PFSK-1 (cell line): Measurements from ENCODE around the gene GPR22.

Source experiments
- FOXP2 ChIP-seq: optimal IDR thresholded peaks from 2 replicates; pipeline ENCODE3; 2011; ENCODE audit warnings: borderline replicate concordance, control low read depth, inconsistent platforms; ENCODE audit not compliant: insufficient read depth; ENCODE audit errors: extremely low read length, extremely low read depth
- POLR2AphosphoS5 ChIP-seq: IDR thresholded peaks from 2 replicates; pipeline ENCODE4 v1.6.1; 2012; ENCODE audit warnings: low read depth, mild to moderate bottlenecking, control low read depth, low read length, moderate library complexity
- REST ChIP-seq, 2 experiments: IDR thresholded peaks; 2 replicates each; pipeline versions ENCODE4 v1.6.1 to v1.8.0; 2011 to 2012; ENCODE audit warnings: low read depth in 2 of 2, low read length in 2 of 2, control low read depth in 1 of 2, inconsistent platforms in 1 of 2, mild to moderate bottlenecking in 1 of 2, moderate library complexity in 1 of 2; ENCODE audit not compliant: insufficient read depth in 1 of 2
- SIN3A ChIP-seq: IDR thresholded peaks from 2 replicates; pipeline ENCODE4 v1.6.1; 2012; ENCODE audit warnings: mild to moderate bottlenecking, low read length, moderate library complexity, borderline replicate concordance; ENCODE audit not compliant: insufficient read depth
- TAF1 ChIP-seq: IDR thresholded peaks from 2 replicates; pipeline ENCODE4 v1.6.1; 2012; ENCODE audit warnings: low read length, control low read depth, borderline replicate concordance; ENCODE audit not compliant: insufficient read depth

GPR22 gene

DNA sequence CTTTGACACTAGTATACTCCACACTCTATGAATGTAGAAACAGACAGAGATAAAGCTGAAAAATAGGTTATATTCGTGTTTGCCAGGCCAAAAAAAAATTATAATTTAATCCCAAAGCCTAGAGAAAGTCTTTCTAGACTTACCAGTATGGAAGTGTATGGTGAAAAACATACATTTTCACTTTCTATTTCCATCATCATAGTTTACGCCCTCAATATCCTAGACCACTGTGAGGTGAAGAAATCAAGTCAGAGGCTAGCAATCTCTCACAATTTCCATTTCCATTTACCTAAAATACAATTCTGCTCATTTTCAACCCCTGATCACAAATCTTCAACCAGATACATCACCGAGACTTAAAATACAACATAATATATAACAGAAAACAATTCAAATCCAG lies 16.2 kb downstream of the GPR22 start:
- no peak for TF ChIP-seq TAF1
- no peak for TF ChIP-seq REST (IDR thresholded peaks at IDR 0.05; ENCODE audit: insufficient read depth in 1 of 2, low read depth in 2 of 2, low read length in 2 of 2)
- no peak for TF ChIP-seq FOXP2

DNA sequence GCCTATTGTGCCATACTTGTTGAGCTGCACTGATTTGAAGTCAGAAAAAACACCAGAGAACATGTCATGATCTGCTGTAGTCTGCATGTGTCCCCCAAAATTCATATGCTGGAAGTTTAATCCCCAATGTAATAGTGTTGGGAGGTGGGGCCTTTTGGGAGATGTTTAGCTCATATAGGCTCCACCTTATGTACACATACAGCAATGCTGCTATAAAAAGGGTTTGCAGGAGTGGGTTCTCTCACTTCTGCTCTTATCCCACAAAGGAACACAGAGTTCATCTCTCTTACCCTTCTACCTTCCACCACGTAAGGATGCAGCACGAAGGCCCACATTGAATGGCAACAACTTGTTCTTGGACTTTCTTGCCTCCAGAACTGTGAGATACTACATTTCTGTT lies 23.0 kb downstream of the GPR22 start:
- TF ChIP-seq REST (IDR thresholded peaks at IDR 0.05; ENCODE audit: insufficient read depth in 1 of 2, low read depth in 2 of 2, low read length in 2 of 2), result no peak
- no peak for TF ChIP-seq TAF1
- no peak for TF ChIP-seq POLR2AphosphoS5
- TF ChIP-seq SIN3A, result no peak
- TF ChIP-seq FOXP2, result no peak

DNA sequence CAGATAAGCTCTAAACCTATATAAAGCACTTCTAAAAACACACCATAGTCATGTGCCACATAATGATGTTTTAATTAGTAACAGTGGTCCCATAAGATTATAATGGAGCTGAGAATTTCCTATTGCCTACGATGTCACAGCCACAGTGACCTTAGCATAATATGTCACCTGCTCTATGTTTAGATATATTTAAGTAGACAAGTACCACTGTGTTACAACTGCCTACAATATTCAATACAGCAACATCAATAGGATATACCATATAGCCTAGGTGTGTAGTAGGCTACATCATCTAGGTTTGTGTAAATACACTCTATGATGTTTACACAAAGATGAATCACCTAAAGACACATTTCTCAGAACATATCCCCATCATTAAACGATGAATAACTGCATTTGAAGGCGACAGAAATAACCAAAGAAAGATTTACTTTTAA lies 24.5 kb downstream of the GPR22 start:
- TF ChIP-seq REST (IDR thresholded peaks at IDR 0.05; ENCODE audit: insufficient read depth in 1 of 2, low read depth in 2 of 2, low read length in 2 of 2) (no peak), FOXP2 (no peak), TAF1 (no peak), SIN3A (no peak)

DNA sequence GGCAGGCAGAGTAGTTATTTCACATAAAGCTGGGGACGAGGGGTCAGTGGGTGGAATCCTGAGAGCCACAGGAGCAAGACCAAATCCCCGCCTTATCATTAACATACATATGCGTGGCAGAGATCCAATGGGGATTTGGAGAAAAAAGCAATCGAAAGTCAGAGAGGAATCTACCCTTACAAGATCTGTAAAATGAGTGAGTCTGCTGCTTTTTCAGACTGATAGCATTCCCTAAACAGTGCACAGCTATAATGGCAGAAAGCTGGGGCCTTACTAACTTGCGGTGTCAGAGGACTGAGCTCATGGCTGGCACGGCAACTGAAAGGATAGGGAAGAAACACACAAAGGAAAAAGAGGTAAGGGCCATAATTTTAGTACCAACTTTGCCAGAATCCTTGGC lies 25.0 kb downstream of the GPR22 start:
- TF ChIP-seq FOXP2, result no peak
- no peak for TF ChIP-seq POLR2AphosphoS5
- no peak for TF ChIP-seq SIN3A
- TF ChIP-seq REST (IDR thresholded peaks at IDR 0.05; ENCODE audit: insufficient read depth in 1 of 2, low read depth in 2 of 2, low read length in 2 of 2), result no peak
- TF ChIP-seq TAF1, result no peak

GRCh38 chr7:107495516-107495915 lies 25.7 kb downstream of the GPR22 start:
- TF ChIP-seq FOXP2, result no peak
- TF ChIP-seq POLR2AphosphoS5, result no peak
- no peak for TF ChIP-seq TAF1
- TF ChIP-seq SIN3A, result no peak
- no peak for TF ChIP-seq REST (IDR thresholded peaks at IDR 0.05; ENCODE audit: insufficient read depth in 1 of 2, low read depth in 2 of 2, low read length in 2 of 2)
